SK-MEL-5 (cell line): Measurements from ENCODE around the gene SPINK7. TPM values are rescaled to one million over a fixed set of nuclear protein-coding genes. Genes with fewer than 3 reads are reported as not detected.

ENCODE experiments used
- DNase-seq: peaks from one replicate; pipeline ENCODE4 v3.0.0-alpha.2; 2016; ENCODE audit warnings: low read depth, low spot score
- in situ Hi-C: cut with HindIII; loops from 2 replicates; pipeline ENCODE4 v1.10.0; 2016; ENCODE audit warnings: low sequenced_read_pairs, high pct_unique_total_duplicates, low pct_unique_long_range_greater_than_20kb
- total RNA-seq: library from RNA; depleted of rRNA; stranded (reverse); fragments of >200 nt; shearing (Covaris generic); gene quantifications from 2 replicates; pipeline ENCODE4 v1.2.3, GENCODE V29; 2014; rRNA removed

Gene SPINK7
- total RNA-seq, 1 experiment from 2014 or later = not detected

- in situ Hi-C loops = no loop called here
- no peak for DNase-seq
Measured at GRCh38 chr5:148336704-148337435, 24.6 kb downstream of the SPINK7 start.

DNA sequence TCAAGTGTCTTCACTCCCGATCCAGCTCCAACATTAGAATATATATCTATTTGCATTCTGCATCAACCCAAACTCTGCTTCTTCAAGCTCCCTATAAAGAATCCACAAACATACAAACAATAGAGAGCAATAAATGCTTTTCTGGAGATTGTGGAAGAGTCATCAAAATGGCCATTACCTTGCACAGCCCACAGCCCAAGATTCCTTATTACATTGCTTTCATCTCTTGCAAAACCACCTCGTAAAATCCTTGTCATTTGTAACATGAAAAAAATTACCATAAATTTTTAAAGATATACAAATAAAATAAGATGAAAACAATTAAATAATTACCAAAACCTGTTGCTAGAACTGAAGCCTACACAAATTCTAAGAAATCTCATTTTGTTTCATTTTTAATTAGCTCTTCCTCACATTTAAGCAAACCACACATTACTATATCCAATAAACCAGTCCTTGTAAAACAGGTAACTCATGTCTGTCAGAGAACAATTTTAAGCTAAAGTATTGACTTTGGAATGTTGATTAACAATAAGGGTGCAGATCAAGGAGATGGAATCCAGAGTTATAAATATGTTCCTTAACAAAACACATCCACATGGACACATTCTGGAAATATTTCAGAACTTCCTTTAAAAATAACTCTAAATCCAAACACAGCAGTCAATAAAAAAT, 30.3 kb downstream of the SPINK7 start:
- in situ Hi-C loops = no loop called here
- DNase-seq = no peak

GRCh38 chr5:148343046-148343407, 30.8 kb downstream of the SPINK7 start:
- in situ Hi-C loops = no loop called here

GRCh38 chr5:148343603-148344487, 31.6 kb downstream of the SPINK7 start:
- DNase-seq = no peak
- in situ Hi-C loops = no loop called here

More at GRCh38 chr5:148343046-148343407, 30.8 kb downstream of the SPINK7 start:
- DNase-seq = no peak

DNA sequence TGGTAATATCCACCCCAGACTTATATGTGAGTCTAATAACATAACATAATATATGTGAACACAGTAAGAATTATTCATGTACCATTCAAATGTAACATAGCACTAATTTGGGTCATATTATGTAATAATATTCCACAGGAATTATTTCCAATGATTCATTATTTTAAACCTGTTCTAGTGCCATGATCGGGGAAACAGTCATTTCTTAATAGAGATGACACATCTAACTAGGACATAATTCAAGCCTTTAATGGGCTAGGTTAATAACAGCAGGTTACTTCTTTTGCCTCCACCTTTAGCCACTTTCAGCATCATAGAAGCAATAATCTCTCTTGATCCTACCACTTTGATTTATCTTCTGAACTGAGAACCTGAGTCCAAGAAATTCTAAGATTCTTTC, 35.5 kb downstream of the SPINK7 start:
- no peak for DNase-seq
- in situ Hi-C loops = no loop called here

GRCh38 chr5:148352696-148353095, 40.5 kb downstream of the SPINK7 start:
- no peak for DNase-seq
- in situ Hi-C loops = no loop called here

DNA sequence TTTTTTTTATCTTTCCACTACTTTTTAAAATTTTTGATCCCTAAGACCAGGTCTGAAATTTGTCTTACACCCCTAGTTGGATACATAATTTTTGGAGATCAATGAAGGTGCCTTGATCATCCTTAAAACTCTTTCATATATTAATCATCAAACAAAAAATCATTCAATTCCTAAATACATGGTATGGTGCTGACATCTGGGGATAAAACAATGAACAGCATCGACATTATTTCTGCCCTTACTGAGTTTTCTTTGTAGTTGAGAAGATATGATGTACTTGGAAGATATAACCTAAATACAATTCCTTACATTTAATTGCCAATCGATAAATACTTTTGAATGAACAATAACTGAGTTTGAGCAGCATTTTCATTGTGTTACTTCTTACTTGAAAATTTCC, 41.4 kb downstream of the SPINK7 start:
- DNase-seq = no peak
- in situ Hi-C loops = no loop called here

- no peak for DNase-seq
- in situ Hi-C loops = no loop called here
Measured at GRCh38 chr5:148364343-148364742, 52.1 kb downstream of the SPINK7 start.

Other genes starting within 250 kb of the SPINK7 start
- 0.13 and 0.45 TPM in 2 replicates for gene SPINK5, start 248.4 kb upstream of the SPINK7 start, total RNA-seq
- not detected in 2 replicates for gene SPINK14, start 143.9 kb upstream of the SPINK7 start, total RNA-seq
- gene SPINK6, start 109.4 kb upstream of the SPINK7 start, total RNA-seq = 0.61 TPM in 1 of 2 replicates, not detected in the other
- 0.16 TPM in 1 of 2 replicates, not detected in the other for gene MARCOL, start 73.9 kb upstream of the SPINK7 start, total RNA-seq
- gene SPINK13, start 43.6 kb upstream of the SPINK7 start, total RNA-seq = 0.50 TPM in 1 of 2 replicates, not detected in the other
- not detected in 2 replicates for gene SPINK9, start 23.1 kb downstream of the SPINK7 start, total RNA-seq
- gene FBXO38, start 71.5 kb downstream of the SPINK7 start, total RNA-seq = 24.5 and 31.1 TPM in 2 replicates